AG04450 (cell line): ENCODE results near the gene NXT2. TPM values are rescaled to one million over a fixed set of nuclear protein-coding genes. Genes with fewer than 3 reads are reported as not detected.

Experiments
- CTCF ChIA-PET: fragments of 300-600, 350-600 bp; formaldehyde crosslinking; extraction: SDS; loops from one replicate; lab custom pipeline; 2022; ENCODE audit warnings: antibody characterized with exemption, inconsistent platforms; lab: Charles Lee
- POLR2A ChIA-PET: fragments of 350-600 bp; formaldehyde crosslinking; extraction: SDS; loops from one replicate; lab custom pipeline; 2021; ENCODE audit warnings: antibody characterized with exemption, inconsistent platforms; lab: Yijun Ruan, JAX
- DNase-seq: peaks from one replicate; pipeline ENCODE4 v3.0.0-alpha.2; 2011; ENCODE audit warnings: low read depth, low spot score
- H3K27ac ChIP-seq: one replicate; pipeline ENCODE4 v1.5.1; 2012; ENCODE audit warnings: low read depth, low read length, control low read depth
- H3K27me3 ChIP-seq: one replicate; pipeline ENCODE4 v1.6.0; 2012; ENCODE audit warnings: low read length; ENCODE audit not compliant: control insufficient read depth, insufficient read depth
- H3K4me3 ChIP-seq: 2 replicates; pipeline ENCODE4 v1.5.1; 2011; ENCODE audit warnings: mild to moderate bottlenecking, low read depth, low read length, control low read depth
- H3K9me3 ChIP-seq: 2 replicates; pipeline ENCODE4 v1.5.1; 2012; ENCODE audit warnings: low read length; ENCODE audit not compliant: control insufficient read depth, insufficient read depth
- polyA plus RNA-seq: library from polyadenylated mRNA; depleted of rRNA; stranded (reverse); fragments of >200 nt; gene quantifications from 2 replicates; pipeline ENCODE4 v1.2.3, GENCODE V29; 2011; rRNA removed
- TF ChIP-seq, protein P1 (sequence below): IDR thresholded peaks from 2 replicates; pipeline ENCODE4 v1.5.1; 2011; ENCODE audit warnings: low read depth, low read length, control low read depth, inconsistent platforms

Gene NXT2
- polyA plus RNA-seq, 1 experiment = 10.5 TPM

DNA sequence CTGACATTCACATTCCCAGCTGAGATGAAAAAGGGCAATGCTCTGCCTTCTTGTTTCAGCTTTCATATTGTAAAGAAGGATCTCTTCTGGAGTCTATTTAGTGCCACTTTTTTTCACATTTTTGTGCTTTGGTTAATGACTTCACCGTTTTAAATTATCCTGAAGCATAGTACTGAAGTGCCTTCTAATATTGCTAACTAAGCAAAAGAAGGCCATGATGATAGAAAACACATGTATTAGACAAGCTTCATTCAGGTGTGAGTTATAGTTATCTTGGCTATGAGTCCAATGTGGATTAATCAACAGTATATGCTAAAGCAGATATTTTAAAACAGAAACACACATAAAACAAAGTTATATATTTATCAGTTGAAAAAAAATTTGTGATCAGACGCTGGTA, 40.4 kb downstream of the NXT2 start:
- TF ChIP-seq, protein P1, sequence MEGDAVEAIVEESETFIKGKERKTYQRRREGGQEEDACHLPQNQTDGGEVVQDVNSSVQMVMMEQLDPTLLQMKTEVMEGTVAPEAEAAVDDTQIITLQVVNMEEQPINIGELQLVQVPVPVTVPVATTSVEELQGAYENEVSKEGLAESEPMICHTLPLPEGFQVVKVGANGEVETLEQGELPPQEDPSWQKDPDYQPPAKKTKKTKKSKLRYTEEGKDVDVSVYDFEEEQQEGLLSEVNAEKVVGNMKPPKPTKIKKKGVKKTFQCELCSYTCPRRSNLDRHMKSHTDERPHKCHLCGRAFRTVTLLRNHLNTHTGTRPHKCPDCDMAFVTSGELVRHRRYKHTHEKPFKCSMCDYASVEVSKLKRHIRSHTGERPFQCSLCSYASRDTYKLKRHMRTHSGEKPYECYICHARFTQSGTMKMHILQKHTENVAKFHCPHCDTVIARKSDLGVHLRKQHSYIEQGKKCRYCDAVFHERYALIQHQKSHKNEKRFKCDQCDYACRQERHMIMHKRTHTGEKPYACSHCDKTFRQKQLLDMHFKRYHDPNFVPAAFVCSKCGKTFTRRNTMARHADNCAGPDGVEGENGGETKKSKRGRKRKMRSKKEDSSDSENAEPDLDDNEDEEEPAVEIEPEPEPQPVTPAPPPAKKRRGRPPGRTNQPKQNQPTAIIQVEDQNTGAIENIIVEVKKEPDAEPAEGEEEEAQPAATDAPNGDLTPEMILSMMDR = no peak
- no peak for DNase-seq
- ChIA-PET CTCF (no interaction called here), POLR2A (no interaction called here)
- Histone ChIP-seq H3K27ac (no peak overlapping the region), H3K4me3 (no peak overlapping the region), H3K27me3 (no peaks in the 10 kb centered on the region), H3K9me3 (no peaks in the 10 kb centered on the region)

DNA sequence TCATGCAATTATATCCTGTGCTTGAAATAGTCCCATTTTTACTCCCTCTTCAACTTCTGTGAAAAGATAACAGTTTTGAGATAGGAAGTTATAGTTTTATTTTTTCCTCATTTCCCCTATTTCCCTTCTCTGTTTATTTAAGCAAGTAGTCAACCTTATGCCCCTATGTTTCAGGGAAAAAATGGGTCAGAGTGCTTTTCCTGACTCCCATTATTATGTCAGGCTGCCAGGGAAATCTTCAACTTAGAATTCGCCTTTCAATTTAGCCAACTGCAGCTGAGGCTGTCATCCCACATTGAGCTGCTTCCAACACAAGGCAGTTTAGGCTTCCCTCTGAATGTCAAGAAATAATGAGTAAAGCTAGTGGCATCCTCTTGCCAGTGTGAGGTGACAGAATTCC, 42.3 kb downstream of the NXT2 start:
- H3K27ac ChIP-seq = no peak overlapping the region
- ChIA-PET POLR2A (no interaction called here), CTCF (no interaction called here)
- TF ChIP-seq, protein P1 = no peak
- H3K9me3 ChIP-seq = no peaks in the 10 kb centered on the region
- H3K4me3 ChIP-seq = no peak overlapping the region
- no peak for DNase-seq
- no peaks in the 10 kb centered on the region for H3K27me3 ChIP-seq

DNA sequence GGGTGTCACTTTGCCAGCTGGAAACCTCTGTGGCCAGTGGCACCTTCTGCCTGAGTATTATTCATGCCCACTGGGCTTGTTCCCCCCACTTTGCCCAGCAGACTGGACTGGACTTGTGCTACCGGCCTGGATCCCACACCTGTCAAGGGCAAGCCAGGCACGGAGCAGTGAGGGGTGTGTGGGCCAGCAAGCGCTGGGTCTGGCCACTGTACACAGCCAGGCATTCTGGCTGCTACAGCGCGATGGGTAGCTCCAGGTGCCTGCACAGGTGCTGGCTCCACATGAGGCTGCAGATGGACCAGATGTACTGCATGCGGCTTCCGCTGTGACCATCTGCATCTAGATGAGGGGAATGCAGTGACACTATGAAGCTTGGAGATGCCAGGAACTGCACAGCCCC, 48.8 kb downstream of the NXT2 start:
- ChIA-PET POLR2A (no interaction called here), CTCF (no interaction called here)
- Histone ChIP-seq H3K27ac (no peak overlapping the region), H3K4me3 (no peak overlapping the region), H3K9me3 (no peaks in the 10 kb centered on the region), H3K27me3 (no peaks in the 10 kb centered on the region)
- TF ChIP-seq, protein P1 = no peak
- DNase-seq = no peak

DNA sequence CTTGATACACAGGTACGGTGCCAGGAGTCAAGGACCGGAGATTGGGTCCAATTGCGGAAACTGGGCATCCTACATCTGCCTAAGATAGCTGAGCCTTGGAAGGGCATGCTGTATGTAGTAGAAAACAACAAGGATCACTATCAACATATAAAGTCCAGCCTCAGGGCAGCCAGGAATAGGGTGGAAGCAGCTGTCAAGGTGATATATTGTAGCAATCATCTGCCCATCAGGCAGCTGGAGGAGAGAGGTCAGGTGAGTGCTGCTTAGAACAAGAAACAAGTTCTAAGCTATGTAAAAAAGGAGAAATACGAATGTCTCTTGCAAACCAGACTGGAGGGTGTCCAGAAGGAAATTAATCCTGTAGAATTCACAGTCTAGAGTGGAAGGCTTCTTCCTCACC, 53.5 kb downstream of the NXT2 start:
- Histone ChIP-seq H3K27ac (no peak overlapping the region), H3K9me3 (no peaks in the 10 kb centered on the region), H3K27me3 (no peaks in the 10 kb centered on the region), H3K4me3 (no peak overlapping the region)
- CTCF ChIA-PET = no interaction called here
- TF ChIP-seq, protein P1 = no peak
- no peak for DNase-seq
- POLR2A ChIA-PET = no interaction called here

Other genes starting within 250 kb of the NXT2 start
- gene GUCY2F, start 54.8 kb upstream of the NXT2 start, polyA plus RNA-seq = 0.02 TPM in 1 of 2 replicates, not detected in the other
- gene KCNE5, start 88.3 kb downstream of the NXT2 start, polyA plus RNA-seq = 0.29 and 0.56 TPM in 2 replicates
- gene ACSL4, start 196.4 kb downstream of the NXT2 start, polyA plus RNA-seq = 124 and 157 TPM in 2 replicates